KMS-11 (cell line): ENCODE results near the gene RDX.

Experiments
- H2AFZ ChIP-seq: fragments of 200-600 bp; sonication (generic); 2 replicates; pipeline ENCODE4 v1.6.1; 2016; ENCODE audit warnings: antibody characterized with exemption, mixed run types, low read depth
- H3K27ac ChIP-seq: fragments of 200-600 bp; sonication (generic); 2 replicates; pipeline ENCODE4 v1.6.1; 2016; ENCODE audit warnings: mild to moderate bottlenecking, mixed run types
- H3K27me3 ChIP-seq: fragments of 200-600 bp; sonication (generic); 2 replicates; pipeline ENCODE4 v1.6.1; 2017; ENCODE audit warnings: mild to moderate bottlenecking, low read depth, mixed run types, moderate library complexity; ENCODE audit not compliant: insufficient read depth
- H3K36me3 ChIP-seq: fragments of 200-600 bp; sonication (generic); 2 replicates; pipeline ENCODE4 v1.6.1; 2017; ENCODE audit warnings: mild to moderate bottlenecking, mixed run types; ENCODE audit not compliant: insufficient read depth
- H3K4me1 ChIP-seq: fragments of 200-600 bp; sonication (generic); 2 replicates; pipeline ENCODE4 v1.6.1; 2016; ENCODE audit warnings: mild to moderate bottlenecking, low read depth, mixed run types; ENCODE audit not compliant: poor library complexity, severe bottlenecking
- H3K4me2 ChIP-seq: fragments of 200-600 bp; sonication (generic); 2 replicates; pipeline ENCODE4 v1.7.0; 2016; ENCODE audit warnings: mild to moderate bottlenecking, mixed run types
- H3K4me3 ChIP-seq: fragments of 200-600 bp; sonication (generic); IDR thresholded peaks from 2 replicates; pipeline ENCODE4 v1.6.1; 2017; ENCODE audit warnings: low read depth, low read length, mixed read lengths; ENCODE audit not compliant: insufficient read depth
- H3K79me2 ChIP-seq: fragments of 200-600 bp; sonication (generic); 2 replicates; pipeline ENCODE4 v1.6.1; 2016; ENCODE audit warnings: low read depth, mixed run types; ENCODE audit not compliant: insufficient read depth
- H3K9ac ChIP-seq: fragments of 200-600 bp; sonication (generic); 2 replicates; pipeline ENCODE4 v1.6.1; 2016; ENCODE audit warnings: mild to moderate bottlenecking, mixed run types
- H4K20me1 ChIP-seq: fragments of 200-600 bp; sonication (generic); 2 replicates; pipeline ENCODE4 v1.6.1; 2016; ENCODE audit warnings: mild to moderate bottlenecking, mixed run types; ENCODE audit not compliant: insufficient read depth
- CTCF ChIP-seq: fragments of 200-600 bp; sonication (generic); conservative IDR thresholded peaks from 2 replicates; pipeline ENCODE4 v1.6.1; 2017; ENCODE audit warnings: low read depth, mild to moderate bottlenecking, antibody characterized with exemption, low read length, moderate library complexity, mixed read lengths

Gene RDX

GRCh38 chr11:110272919-110273318, 23.5 kb downstream of the RDX start:
- H3K4me2 ChIP-seq, result no peak overlapping the region
- no peak overlapping the region for H3K9ac ChIP-seq
- H3K27ac ChIP-seq, result no peak overlapping the region
- H3K4me3 ChIP-seq, result no peak overlapping the region
- H3K4me1 ChIP-seq, result peaks cover 10% of the 10 kb centered on the region
- H4K20me1 ChIP-seq, result no peaks in the 10 kb centered on the region
- TF ChIP-seq CTCF, result no peak
- H3K27me3 ChIP-seq, result no peaks in the 10 kb centered on the region
- H3K79me2 ChIP-seq, result no peaks in the 10 kb centered on the region
- no peak overlapping the region for H2AFZ ChIP-seq
- H3K36me3 ChIP-seq, result no peaks in the 10 kb centered on the region

DNA sequence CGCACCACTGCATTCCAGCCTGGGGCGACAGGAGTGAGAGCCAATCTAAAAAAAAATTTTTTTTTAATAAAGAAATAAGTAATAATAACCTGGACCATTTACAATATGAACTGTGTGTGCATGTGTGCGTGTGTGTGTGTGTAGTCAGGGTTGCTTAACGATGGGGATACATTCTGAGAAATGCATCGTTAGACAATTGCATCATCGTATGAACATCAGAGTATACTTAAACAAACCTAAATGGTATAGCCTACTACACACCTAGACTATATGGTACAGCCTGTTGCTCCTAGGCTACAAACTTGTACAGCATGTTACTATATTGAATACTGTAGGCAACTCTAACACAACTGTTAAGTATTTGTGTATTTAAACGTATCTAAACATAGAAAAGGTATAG, 26.4 kb downstream of the RDX start:
- Histone ChIP-seq H3K27me3 (no peaks in the 10 kb centered on the region), H3K9ac (no peak overlapping the region), H2AFZ (no peak overlapping the region), H3K4me2 (no peak overlapping the region), H4K20me1 (no peaks in the 10 kb centered on the region), H3K27ac (no peak overlapping the region), H3K36me3 (no peaks in the 10 kb centered on the region), H3K4me3 (no peak overlapping the region), H3K4me1 (peaks cover 10% of the 10 kb centered on the region), H3K79me2 (no peaks in the 10 kb centered on the region)
- no peak for TF ChIP-seq CTCF

GRCh38 chr11:110268441-110268840, 28.0 kb downstream of the RDX start:
- TF ChIP-seq CTCF, result no peak
- H3K9ac ChIP-seq, result no peak overlapping the region
- no peaks in the 10 kb centered on the region for H3K27me3 ChIP-seq
- H2AFZ ChIP-seq, result no peak overlapping the region
- H3K36me3 ChIP-seq, result no peaks in the 10 kb centered on the region
- no peak overlapping the region for H3K4me2 ChIP-seq
- H3K27ac ChIP-seq, result no peak overlapping the region
- H3K4me3 ChIP-seq, result no peak overlapping the region
- H3K79me2 ChIP-seq, result no peaks in the 10 kb centered on the region
- peaks cover 10% of the 10 kb centered on the region for H3K4me1 ChIP-seq
- H4K20me1 ChIP-seq, result no peaks in the 10 kb centered on the region

- no peaks in the 10 kb centered on the region for H3K36me3 ChIP-seq
- no peak for TF ChIP-seq CTCF
Observed at GRCh38 chr11:110262072-110262403, 34.4 kb downstream of the RDX start.

More at GRCh38 chr11:110262072-110262403, 34.4 kb downstream of the RDX start:
- H2AFZ ChIP-seq, result no peak overlapping the region
- no peaks in the 10 kb centered on the region for H3K79me2 ChIP-seq
- H3K4me2 ChIP-seq, result no peak overlapping the region
- no peak overlapping the region for H3K9ac ChIP-seq
- no peaks in the 10 kb centered on the region for H3K4me1 ChIP-seq
- H3K27me3 ChIP-seq, result no peaks in the 10 kb centered on the region
- no peak overlapping the region for H3K4me3 ChIP-seq
- H3K27ac ChIP-seq, result no peak overlapping the region
- H4K20me1 ChIP-seq, result no peaks in the 10 kb centered on the region
